ENCODE results near the gene PPARA. TPM values are rescaled to one million over a fixed set of nuclear protein-coding genes. Genes with fewer than 3 reads are reported as not detected.

Gene PPARA
- total RNA-seq, 1 experiment from 2014 or later: 10.7 TPM

- in situ Hi-C loops (cut with HindIII; ENCODE audit: low pct_unique_long_range_greater_than_20kb, low sequenced_read_pairs): no loop called here
- DNase-seq (ENCODE audit: low read depth, low spot score) (no peak), ATAC-seq (no peak)
- POLR2A ChIA-PET: no interaction called here
- no peak for TF ChIP-seq TCF7L2 (IDR thresholded peaks at IDR 0.05; ENCODE audit: low read depth, low read length)
- TF ChIP-seq CTCF (IDR thresholded peaks at IDR 0.05): no peak
- no peak for TF ChIP-seq SIN3A (IDR thresholded peaks at IDR 0.05; ENCODE audit: borderline replicate concordance, insufficient read depth, low read depth, low read length)
- TF ChIP-seq POLR2AphosphoS5 (IDR thresholded peaks at IDR 0.05; ENCODE audit: low read depth, low read length): no peak
- TF ChIP-seq REST (IDR thresholded peaks at IDR 0.05; ENCODE audit: insufficient read depth in 1 of 2, low read depth in 2 of 2, low read length in 1 of 2): no peak
- no TSS peak for BruUV-seq (replicated peaks)
- Histone ChIP-seq H3K27ac (ENCODE audit: low read length) (no peak overlapping the region), H3K27me3 (ENCODE audit: control insufficient read depth, insufficient read depth, low read length) (no peaks in the 10 kb centered on the region), H3K36me3 (ENCODE audit: control insufficient read depth, insufficient read depth, low read length) (no peaks in the 10 kb centered on the region), H3K9me3 (ENCODE audit: control insufficient read depth, insufficient read depth, low read depth, low read length) (no peaks in the 10 kb centered on the region), H3K4me1 (ENCODE audit: control insufficient read depth, insufficient read depth, low read length) (peaks cover 4% of the 10 kb centered on the region; the same call in 1 of the 2 replicates), H3K4me3 (ENCODE audit: low read depth in 2 of 2, low read length in 2 of 2) (no peak overlapping the region)
- CTCF ChIA-PET: no interaction called here
- intact Hi-C loops (cut with micrococcal nuclease; ENCODE audit: unreplicated experiment): no loop called here
Observed at GRCh38 chr22:46256358-46256958, 106.1 kb downstream of the PPARA start.

GRCh38 chr22:46259374-46259773 is 109.0 kb downstream of the PPARA start:
- no peak overlapping the region for H3K27ac ChIP-seq (ENCODE audit: low read length)
- no peaks in the 10 kb centered on the region for H3K9me3 ChIP-seq (ENCODE audit: control insufficient read depth, insufficient read depth, low read depth, low read length)
- intact Hi-C loops (cut with micrococcal nuclease; ENCODE audit: unreplicated experiment) (no loop called here), in situ Hi-C loops (cut with HindIII; ENCODE audit: low pct_unique_long_range_greater_than_20kb, low sequenced_read_pairs) (no loop called here)
- ATAC-seq: no peak
- no peak for DNase-seq (ENCODE audit: low read depth, low spot score)
- H3K27me3 ChIP-seq (ENCODE audit: control insufficient read depth, insufficient read depth, low read length): no peaks in the 10 kb centered on the region
- H3K4me3 ChIP-seq (ENCODE audit: low read depth in 2 of 2, low read length in 2 of 2): no peak overlapping the region
- BruUV-seq (replicated peaks): no TSS peak
- POLR2A ChIA-PET: no interaction called here
- TF ChIP-seq REST (IDR thresholded peaks at IDR 0.05; ENCODE audit: insufficient read depth in 1 of 2, low read depth in 2 of 2, low read length in 1 of 2): no peak
- TF ChIP-seq SIN3A (IDR thresholded peaks at IDR 0.05; ENCODE audit: borderline replicate concordance, insufficient read depth, low read depth, low read length): no peak
- TF ChIP-seq CTCF (IDR thresholded peaks at IDR 0.05): no peak
- no peak for TF ChIP-seq TCF7L2 (IDR thresholded peaks at IDR 0.05; ENCODE audit: low read depth, low read length)
- no peak for TF ChIP-seq POLR2AphosphoS5 (IDR thresholded peaks at IDR 0.05; ENCODE audit: low read depth, low read length)
- no peaks in the 10 kb centered on the region for H3K36me3 ChIP-seq (ENCODE audit: control insufficient read depth, insufficient read depth, low read length)
- H3K4me1 ChIP-seq (ENCODE audit: control insufficient read depth, insufficient read depth, low read length): no peaks in the 10 kb centered on the region
- CTCF ChIA-PET: no interaction called here

Measured in Panc1 (cell line).